HG02840 (cell line): ENCODE results near the gene ARHGEF19.
"Not testable (repeated sequence)": the region's sequence is repeated elsewhere in the genome, so short reads cannot be mapped to it uniquely, and the experiment has no call there.

Source experiments
- ATAC-seq: cut with Tn5 transposase; IDR thresholded peaks from one replicate; pipeline ENCODE4 v1.9.1; 2021; ENCODE audit warnings: mild to moderate bottlenecking, moderate library complexity, moderate number of reproducible peaks; ENCODE audit not compliant: unreplicated experiment, low FRiP score

Gene ARHGEF19

DNA sequence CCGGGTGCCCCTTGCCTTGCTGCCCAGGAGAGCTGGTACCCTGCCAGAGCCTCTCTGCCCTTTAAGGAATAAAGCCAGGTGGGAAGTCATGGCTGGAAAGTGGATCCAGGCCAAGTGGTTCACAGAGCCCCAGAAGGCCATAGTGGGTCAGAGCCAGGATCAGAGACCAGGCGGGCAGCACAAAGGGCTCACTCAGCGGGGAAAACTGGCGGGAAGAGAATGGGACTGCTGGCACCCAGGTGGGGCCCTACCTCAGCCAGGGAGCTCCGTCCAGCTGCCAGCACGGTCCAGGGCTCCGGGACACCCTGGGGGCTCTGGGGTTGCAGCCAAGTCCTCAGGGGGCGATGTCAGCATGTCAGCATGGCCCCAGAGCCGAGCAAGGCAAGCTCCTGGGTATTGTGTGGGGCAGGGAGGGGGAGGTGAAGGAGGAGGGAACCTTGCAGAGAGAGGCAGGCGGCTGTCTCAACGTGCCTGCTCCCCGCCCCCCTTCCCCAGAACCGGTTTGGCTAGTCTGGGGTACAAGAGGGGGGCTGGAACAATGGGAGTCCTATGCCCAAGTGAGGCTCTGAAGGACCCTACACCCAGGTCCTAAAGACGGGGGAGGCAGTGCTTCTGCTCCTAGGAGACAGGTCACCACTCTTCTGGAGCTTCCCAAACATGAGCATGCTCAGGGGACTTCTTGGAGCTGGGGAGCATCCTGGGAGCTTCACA is at the start of gene ARHGEF19:
ARHGEF19 (minus strand) TSS at position 402 of the 711 bp plus-strand sequence. CDS start 3,598 bp downstream, outside the sequence.
- ATAC-seq = no peak

DNA sequence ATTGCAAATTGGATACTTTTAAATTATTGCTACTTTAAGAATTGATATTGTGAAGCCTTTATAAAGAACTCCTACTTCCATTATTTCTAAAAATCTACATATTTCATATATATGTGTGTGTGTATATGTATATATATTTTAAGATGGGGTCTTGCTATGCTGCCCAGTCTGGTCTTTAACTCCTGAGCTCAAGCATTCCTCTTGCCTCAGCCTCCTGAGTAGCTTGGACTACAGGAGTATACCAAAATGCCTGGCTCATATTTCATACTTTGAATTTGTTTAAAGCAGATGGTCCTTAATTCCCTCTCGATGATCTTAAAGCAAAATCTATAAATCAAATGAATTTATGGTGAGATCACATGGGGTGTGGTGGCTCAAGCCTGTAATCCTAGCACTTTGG is 49.6 kb upstream of the ARHGEF19 start:
- ATAC-seq = no peak

DNA sequence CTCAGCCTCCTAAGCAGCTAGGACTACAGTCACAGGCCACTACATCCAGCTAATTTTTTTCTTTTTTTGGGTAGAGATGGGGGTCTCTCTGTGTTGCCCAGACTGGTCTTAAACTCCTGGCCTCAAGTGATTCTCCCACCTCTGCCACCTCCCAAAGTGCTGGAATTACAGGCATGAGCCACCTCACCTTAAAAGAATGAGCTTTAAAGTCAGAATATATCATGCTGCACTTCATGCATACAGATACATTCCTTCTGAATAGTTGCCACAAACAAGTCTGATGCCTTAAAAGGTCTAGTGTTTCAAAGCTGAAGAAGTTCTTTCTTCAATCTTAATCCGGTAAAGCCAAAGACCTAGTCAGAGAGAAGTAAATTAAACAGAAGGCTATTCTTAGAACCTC is 48.4 kb upstream of the ARHGEF19 start:
- ATAC-seq = no peak

DNA sequence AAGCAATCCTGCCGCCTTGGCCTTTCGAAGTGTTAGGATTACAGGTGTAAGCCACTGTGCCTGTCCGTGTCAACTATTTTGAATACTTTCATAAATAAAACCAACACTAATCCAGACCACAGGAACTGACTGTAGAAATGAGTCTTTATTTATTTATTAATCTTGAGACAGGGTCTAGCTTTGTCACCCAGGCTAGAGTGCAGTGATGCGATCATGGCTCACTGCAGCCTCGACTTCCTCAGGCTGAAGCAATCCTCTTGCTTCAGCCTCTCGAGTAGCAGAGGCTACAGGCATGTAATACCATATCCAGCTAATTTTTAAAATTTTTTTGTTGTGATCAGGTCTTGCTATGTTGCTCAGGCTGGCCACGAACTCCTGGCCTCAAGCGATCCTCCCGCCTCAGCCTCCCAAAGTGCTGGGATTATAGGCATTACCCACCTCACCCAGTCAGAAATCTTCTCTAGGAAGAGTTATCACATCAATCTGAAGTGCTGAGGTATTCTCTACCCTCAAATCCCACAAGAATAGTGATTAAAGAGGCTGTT is 46.2 kb upstream of the ARHGEF19 start:
- ATAC-seq = no peak

DNA sequence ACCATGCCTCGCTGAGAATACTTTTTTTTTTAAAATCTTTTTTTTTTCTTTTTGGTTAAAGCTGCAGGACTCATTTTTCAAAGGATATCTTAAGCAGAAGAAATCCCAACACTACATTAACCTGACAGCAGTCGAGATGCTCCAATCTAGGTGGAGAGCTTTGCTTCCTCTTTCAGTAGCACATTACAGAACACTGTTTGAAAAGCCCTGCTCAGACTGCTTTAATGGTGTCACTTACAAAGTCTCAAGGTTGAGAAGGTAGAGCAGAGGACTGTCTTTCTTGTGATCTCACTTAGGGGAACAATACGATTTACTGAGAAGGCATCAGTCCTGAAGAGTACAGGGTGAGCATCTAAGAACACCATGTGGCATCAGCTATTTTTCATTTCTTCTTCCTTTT is 45.5 kb upstream of the ARHGEF19 start:
- no peak for ATAC-seq

DNA sequence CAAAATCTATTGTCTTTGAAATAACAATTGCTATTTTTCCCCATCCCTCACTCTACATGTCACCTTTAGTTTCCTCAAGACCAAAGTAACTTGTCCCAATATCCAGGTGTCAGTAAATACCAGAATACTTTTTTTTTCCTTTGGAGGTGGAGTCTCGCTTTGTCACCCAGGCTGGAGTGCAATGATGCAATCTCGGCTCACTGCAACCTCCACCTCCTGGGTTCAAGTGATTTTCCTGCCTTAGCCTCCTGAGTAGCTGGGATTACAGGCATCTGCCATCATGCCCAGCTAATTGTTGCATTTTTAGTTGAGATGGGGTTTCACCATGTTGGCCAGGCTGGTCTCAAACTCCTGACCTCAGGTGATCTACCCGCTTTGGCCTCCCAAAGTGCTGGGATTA is 45.1 kb upstream of the ARHGEF19 start:
- not testable (repeated sequence) for ATAC-seq

DNA sequence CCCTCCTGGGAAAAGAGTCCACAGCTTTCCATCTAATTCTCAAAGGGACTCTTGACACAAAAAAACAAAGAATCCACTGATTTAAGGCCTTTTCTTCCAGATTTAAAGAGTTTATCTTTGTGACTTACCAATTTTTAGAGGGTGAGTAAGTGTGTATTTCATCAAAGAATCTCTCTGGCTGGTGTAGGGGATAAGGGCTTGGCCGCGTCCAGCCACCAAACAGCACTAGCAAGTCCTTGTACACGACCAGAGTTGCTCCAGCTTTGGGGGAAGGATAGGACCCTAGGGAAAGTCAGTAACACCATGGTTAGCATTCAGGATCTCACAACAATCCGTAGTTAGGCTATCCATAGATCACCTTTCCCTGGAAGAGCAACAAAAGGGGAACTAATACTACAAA is 44.0 kb upstream of the ARHGEF19 start:
- ATAC-seq = no peak

DNA sequence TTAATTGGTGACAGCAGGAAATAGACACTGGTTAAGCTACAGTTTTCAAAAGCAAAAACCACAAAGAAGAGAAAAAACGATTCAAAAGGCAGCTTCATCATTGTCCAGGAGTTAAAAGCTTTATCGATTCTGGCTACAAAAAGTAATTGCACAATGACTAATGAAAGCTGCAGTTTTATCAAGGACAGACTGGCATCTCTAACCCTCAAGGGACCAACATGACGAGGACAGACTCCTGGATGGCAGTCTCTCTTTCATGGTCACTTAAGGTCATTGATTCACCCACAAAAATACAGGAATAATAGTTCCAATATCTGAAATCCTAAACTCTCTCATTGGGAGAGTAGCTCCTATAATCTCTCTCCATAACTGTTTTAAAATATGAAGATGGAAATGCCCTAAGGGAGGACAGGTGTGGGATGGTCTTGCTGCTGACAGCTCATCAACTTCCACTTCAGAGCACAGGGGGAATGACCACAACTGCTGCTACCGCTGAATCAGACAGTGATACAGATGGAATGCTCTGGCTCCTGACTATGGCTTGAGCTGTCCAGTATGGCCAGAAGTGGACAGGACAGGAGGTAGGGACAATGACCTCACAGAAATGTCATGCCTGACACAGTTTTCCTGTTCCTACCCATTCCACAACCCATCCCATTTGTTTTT is 41.9 kb upstream of the ARHGEF19 start:
- ATAC-seq = no peak

DNA sequence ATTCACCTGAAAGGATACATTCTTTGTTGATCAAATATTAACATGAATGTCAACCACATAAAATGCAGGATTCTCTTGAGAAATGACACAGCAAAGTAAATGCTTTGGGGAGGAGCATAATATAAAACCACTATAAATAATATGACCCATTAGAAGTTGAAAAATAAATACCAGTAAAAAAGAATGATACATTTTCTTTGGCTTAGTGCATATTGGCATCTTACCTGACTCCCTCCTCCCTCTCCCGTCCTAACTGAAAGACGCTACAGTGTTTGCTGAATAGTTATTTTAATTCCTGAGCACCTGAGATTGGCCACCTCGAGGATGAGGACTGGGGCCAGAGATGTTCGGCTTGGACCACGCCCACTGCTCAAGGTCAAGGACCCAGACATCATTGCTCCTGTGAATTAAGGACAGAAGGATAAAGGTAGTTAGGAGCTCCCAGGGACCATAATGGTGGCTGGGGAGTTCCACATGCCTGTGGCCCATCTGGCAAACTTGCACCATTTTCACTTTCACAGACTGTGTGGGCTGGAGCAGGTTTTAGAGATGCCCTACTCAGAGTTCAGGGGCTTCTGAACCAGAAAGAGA is 41.0 kb upstream of the ARHGEF19 start:
- ATAC-seq = no peak

DNA sequence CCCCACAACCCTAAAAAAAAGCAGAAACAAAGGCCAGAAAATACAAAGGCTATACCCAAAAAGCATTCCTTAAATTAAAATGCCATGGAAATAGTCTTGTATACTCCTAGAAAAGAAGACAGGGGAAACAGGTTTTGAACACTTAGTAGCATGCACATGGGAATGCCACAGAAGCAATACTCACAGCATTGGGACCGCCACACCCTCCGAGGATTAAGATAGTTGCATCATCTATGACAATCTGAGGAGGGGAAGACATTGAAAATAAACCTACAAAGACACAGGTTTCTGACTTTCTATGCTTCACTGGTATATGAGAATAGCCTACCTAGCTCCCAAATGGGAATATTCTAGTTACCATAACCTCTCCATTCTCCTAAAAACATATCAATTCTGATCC is 40.5 kb upstream of the ARHGEF19 start:
- no peak for ATAC-seq

DNA sequence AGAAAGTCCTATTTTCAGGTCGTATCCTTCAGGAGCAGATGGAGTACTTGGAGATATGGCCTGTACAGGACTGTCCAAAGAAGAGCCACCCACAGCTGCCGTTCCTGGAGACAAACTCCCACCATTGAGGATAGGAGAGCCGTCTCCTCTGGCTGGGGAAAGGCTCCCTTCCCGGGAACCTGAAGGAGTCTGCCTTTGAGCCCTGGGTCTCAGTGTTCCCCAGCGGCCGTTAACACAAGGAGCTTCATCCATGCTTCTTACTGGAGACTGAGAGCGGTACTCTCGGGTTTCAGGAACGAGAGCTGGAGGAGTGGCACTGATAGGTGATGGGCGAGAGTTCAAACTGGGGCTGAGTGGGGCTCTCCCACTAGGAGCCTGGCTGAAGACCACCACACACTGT is 38.9 kb upstream of the ARHGEF19 start:
- no peak for ATAC-seq

DNA sequence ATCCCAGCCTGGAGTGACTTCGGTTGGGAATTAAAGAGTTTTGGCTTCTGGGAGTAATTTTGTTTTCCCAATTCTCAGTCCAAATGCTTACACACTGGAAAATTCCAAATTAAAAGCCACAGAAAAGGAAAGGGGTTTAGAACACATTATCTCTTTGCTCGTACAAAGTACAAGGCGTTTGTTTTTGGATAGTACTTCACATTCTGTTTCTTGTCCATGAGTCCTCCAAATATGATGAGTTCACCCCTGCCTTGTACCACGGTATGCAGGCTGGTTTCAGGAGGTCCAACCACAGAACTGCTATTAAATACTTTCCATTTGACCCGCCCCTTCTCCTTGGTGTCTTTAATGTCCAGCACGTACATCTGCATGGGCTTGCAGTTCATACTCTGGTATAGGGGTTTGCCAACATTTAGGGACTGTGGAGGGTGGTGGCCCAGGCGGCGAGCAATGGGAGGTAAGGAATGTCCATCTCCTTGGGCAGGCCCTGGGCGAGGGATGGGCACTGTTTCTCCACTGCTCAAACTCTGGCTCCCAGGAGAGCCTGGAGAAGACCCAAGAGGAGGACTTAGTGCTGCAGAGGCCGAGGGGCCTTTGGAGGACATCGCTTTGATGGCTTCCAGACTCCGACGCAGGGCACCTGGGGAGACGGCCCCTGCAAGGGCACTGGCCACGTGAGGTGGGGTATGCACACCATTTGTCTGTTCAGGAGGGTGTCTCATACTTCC is 38.2 kb upstream of the ARHGEF19 start:
- ATAC-seq = no peak

DNA sequence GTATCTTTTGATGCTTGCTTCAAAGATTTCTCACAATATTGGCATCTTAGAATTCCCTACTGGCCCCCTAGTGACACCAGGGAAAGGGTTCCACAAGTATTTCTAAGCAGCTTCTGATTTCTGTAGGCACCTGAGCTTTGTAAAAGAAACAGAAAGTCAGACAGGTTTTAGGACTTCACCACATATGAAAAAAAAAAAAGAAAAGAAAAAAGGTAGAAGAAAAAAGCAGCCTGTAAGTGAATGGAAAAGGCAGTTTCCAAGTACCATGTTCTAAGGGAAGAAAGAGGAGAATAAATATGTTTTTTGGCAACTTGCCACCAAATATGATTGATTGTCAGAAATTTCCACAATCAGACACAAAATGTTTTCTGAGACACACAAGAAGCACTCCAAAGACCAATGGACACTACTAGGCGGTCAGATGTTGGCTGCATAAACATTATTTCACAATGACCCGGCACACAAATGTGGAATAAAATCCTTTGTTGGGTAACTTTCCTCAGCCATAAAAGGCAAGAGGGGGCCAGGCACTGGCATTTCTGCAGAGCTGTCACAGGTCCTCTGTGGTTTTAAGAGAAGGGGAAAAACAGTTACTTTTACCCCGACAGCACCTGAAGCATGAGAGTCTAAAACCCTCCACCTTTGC is 37.3 kb upstream of the ARHGEF19 start:
- no peak for ATAC-seq

DNA sequence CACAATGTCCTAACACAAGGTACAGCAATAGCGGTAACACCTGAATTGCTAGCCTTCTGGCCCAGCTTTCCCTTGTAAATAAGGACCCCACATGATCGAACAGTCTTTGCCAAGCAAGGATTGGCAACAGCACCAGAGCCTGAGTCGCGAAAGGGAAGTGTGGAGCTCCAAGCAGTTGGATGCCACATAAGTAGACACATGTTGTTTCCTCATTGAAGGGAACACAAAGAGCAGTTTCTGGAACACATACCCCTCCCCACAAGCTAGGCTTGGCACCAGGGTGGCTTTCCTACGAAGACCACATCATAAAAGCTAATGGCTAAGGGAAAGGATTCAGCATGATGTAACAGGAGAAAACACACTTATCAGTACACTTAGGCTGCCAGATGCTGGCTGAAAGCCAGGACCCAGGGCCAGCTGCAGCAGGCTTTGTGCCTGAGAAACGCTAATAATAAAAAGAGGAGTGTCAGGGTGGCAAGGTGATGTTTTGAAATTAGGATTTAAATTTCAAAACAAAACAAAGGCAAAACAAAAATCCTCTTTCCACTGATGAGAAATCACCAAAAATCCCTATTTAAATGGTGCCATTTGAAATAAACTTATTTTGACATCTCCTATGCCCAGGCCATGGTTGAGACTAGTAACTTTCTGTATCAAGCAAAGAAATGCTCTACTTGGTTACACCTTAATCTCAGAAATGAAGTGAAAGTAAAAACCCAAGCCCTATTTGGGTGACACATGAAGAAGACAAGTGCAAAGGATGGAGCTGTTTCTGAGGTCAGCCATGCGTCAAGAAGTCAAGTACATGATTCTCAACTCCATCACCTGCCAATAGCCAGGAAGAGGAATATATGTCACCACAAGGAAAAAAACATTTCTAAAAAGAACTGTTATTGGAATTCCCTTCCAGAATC is 36.4 kb upstream of the ARHGEF19 start:
- ATAC-seq = no peak

DNA sequence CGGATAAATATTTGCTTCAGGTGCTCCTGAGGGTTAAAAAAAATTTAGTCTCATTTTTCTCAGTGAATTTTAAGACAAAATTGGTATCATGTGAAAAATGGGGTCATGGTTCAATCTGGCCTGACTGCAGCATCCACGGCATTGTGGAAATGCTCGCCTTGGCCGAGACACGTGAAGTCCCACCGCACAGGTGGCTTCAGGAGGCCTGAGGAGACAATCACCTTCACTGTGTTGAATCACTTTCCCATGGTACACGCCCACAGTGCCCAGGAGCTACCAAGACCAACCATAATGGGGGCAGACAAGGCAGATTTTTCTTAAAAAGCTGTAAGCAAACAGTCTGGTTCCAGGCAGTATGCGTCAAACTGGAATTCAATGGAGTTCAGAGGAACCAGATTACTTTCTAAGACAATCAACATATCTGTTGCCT is 35.6 kb upstream of the ARHGEF19 start:
- ATAC-seq = no peak

DNA sequence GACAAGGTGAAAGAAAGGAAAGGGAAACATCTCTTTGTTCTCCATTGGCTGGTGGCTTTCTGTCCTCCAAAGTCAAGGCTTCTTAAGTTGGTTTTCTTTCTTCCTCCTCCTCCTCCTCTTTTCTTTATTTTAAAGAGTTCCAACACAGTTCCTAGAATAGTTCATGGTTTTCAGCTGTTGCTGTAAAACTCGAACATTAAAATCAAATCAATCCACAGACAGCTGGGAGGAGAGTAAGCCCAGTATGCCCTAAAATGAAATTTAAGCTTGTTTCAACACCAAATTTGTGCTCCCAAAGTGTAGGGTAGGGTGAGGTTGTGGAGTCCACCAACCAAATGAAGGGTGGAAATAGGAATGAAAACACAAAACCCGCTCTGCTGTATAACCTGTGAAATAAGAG is 35.0 kb upstream of the ARHGEF19 start:
- no peak for ATAC-seq

DNA sequence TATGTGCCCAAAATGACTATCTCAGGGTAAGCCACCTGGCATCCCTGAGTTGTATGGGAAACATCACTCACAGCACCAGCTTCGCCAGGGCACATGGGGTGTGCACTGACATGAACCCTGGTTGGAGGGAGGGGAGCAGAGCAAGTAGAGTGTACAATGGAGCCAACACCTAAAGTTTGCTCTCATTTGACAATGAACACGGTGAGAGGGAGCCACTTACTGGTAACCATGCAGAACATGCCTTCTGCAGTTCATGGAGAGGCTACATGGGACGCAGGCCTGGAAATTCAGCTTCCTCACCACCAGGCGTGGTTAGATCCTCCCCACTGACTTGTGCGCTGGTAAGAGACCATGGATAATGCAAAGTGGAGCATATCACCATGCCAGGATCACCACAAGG is 34.5 kb upstream of the ARHGEF19 start:
- no peak for ATAC-seq

DNA sequence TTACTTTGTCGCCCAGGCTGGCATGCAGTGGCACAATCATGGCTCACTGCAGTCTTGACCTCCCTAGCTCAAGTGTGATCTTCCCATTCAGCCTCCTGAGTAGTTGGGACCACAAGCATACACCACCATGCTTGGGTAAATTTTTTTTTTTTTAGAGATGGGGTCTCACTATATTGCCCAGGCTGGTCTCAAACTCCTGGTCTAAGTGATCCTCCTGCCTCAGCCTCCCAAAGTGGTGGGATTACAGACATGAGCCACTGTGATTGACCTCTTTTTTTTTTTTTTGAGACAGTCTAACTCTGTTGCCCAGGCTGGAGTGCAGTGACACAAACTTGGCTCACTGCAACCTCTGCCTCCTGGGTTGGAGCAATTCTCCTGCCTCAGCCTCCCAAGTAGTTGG is 33.8 kb upstream of the ARHGEF19 start:
- ATAC-seq = not testable (repeated sequence)

DNA sequence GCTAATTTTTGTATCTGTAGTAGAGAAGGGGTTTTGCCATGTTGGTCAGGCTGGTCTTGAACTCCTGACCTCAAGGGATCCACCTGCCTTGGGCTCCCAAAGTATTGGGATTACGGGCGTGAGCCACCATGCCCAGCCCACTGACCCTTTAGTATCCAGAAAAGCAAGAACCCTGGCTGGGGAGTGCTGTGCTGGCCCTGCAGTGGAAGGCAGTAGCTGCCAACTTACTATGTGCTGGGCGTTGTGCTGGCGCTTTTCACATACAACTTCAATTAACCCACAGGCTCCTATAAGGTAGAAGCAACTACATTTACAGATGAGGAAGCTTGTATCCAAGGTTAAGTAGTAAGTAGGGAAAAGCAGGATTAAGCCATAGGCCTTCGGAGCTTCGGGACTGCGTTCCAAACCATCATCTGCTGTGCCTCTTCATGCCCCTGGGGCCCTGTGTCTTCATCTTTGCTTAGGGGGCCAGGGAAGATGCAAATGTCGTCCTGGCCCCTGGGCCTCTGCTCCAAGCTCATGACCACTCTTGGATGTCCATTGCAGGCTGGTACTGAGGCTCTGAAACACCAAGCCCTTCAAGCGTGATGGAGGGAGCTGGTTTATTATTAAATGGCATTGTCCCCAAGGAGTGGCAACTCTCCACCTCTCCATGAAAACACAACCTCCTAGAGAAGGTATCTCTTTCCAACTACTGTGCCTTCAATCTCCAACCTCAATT is 33.2 kb upstream of the ARHGEF19 start:
- ATAC-seq = no peak
